HEK293 (cell line): Measurements from ENCODE around the gene GPR132.

Experiments used
- CTCF ChIA-PET: fragments of 350-600 bp; formaldehyde crosslinking; extraction: SDS; loops from one replicate; lab custom pipeline; 2021; ENCODE audit warnings: antibody characterized with exemption; lab: Yijun Ruan, JAX
- POLR2A ChIA-PET: fragments of 300-600 bp; formaldehyde crosslinking; extraction: SDS; loops from one replicate; lab custom pipeline; 2020; ENCODE audit warnings: antibody characterized with exemption, inconsistent platforms; lab: Yijun Ruan, JAX
- H3K27ac ChIP-seq: fragments of 200-500 bp; sonication (Bioruptor generic); 2 replicates; pipeline ENCODE4 v1.5.1; 2014; ENCODE audit warnings: low read depth, low read length, control low read depth, inconsistent platforms; ENCODE audit errors: extremely low read depth
- H3K36me3 ChIP-seq, 2 experiments: fragments of 200-500 bp in 1 of 2; sonication (Bioruptor generic) in 1 of 2; 1 replicate in 1 of 2; 2 replicates in 1 of 2; pipeline ENCODE4 v1.5.1; 2014 to 2017; ENCODE audit warnings: inconsistent platforms in 2 of 2, low read length in 2 of 2; ENCODE audit not compliant: control insufficient read depth in 2 of 2, insufficient read depth in 1 of 2
- H3K4me1 ChIP-seq: fragments of 200-500 bp; sonication (Bioruptor generic); 2 replicates; pipeline ENCODE4 v1.5.1; 2014; ENCODE audit warnings: mild to moderate bottlenecking, low read length, inconsistent platforms; ENCODE audit not compliant: control insufficient read depth, insufficient read depth
- H3K4me3 ChIP-seq: 2 replicates; pipeline ENCODE4 v1.5.1; 2011; ENCODE audit warnings: low read depth, mild to moderate bottlenecking, control low read depth, low read length, moderate library complexity
- H3K9me3 ChIP-seq: fragments of 200-500 bp; sonication (Bioruptor generic); 2 replicates; pipeline ENCODE4 v1.5.1; 2014; ENCODE audit warnings: low read depth, low read length, inconsistent platforms; ENCODE audit not compliant: control insufficient read depth, insufficient read depth
- GLIS2 ChIP-seq: fragments of 450-650 bp; formaldehyde crosslinking; IDR thresholded peaks from 2 replicates; pipeline ENCODE4 v1.5.1; 2016; ENCODE audit warnings: missing biosample characterization, missing genetic modification characterization
- KLF1 ChIP-seq: fragments of 450-650 bp; formaldehyde crosslinking; IDR thresholded peaks from 2 replicates; pipeline ENCODE4 v1.5.1; 2016; ENCODE audit warnings: missing biosample characterization, missing genetic modification characterization
- KLF10 ChIP-seq: fragments of 450-650 bp; IDR thresholded peaks from 2 replicates; pipeline ENCODE4 v1.5.1; 2018; ENCODE audit warnings: missing biosample characterization, mild to moderate bottlenecking, missing genetic modification characterization
- KLF9 ChIP-seq: fragments of 450-650 bp; formaldehyde crosslinking; IDR thresholded peaks from 2 replicates; pipeline ENCODE4 v1.5.1; 2016; ENCODE audit warnings: missing biosample characterization, missing genetic modification characterization, low read depth
- PATZ1 ChIP-seq: fragments of 450-650 bp; formaldehyde crosslinking; IDR thresholded peaks from 2 replicates; pipeline ENCODE4 v1.5.1; 2016; ENCODE audit warnings: missing biosample characterization, missing genetic modification characterization
- PRDM4 ChIP-seq: fragments of 450-650 bp; formaldehyde crosslinking; IDR thresholded peaks from 2 replicates; pipeline ENCODE4 v1.5.1; 2017; ENCODE audit warnings: missing biosample characterization, missing genetic modification characterization
- SP2 ChIP-seq: fragments of 450-650 bp; formaldehyde crosslinking; IDR thresholded peaks from 2 replicates; pipeline ENCODE4 v1.5.1; 2016; ENCODE audit warnings: missing biosample characterization, missing genetic modification characterization
- SP3 ChIP-seq: fragments of 450-650 bp; formaldehyde crosslinking; IDR thresholded peaks from 2 replicates; pipeline ENCODE4 v1.5.1; 2016; ENCODE audit warnings: missing biosample characterization, missing genetic modification characterization
- ZBTB20 ChIP-seq: fragments of 450-650 bp; formaldehyde crosslinking; IDR thresholded peaks from 2 replicates; pipeline ENCODE4 v1.5.1; 2016; ENCODE audit warnings: missing biosample characterization, missing genetic modification characterization
- ZBTB6 ChIP-seq: fragments of 450-650 bp; formaldehyde crosslinking; IDR thresholded peaks from 2 replicates; pipeline ENCODE4 v1.5.1; 2017; ENCODE audit warnings: missing biosample characterization, missing genetic modification characterization
- ZBTB8A ChIP-seq: fragments of 450-650 bp; formaldehyde crosslinking; IDR thresholded peaks from 2 replicates; pipeline ENCODE4 v1.5.1; 2016; ENCODE audit warnings: missing biosample characterization, missing genetic modification characterization
- ZEB2 ChIP-seq: fragments of 450-650 bp; formaldehyde crosslinking; IDR thresholded peaks from 2 replicates; pipeline ENCODE4 v1.5.1; 2016; ENCODE audit warnings: missing biosample characterization, missing genetic modification characterization
- ZFP37 ChIP-seq: fragments of 450-650 bp; formaldehyde crosslinking; IDR thresholded peaks from 2 replicates; pipeline ENCODE4 v1.5.1; 2016; ENCODE audit warnings: missing biosample characterization, missing genetic modification characterization
- ZNF138 ChIP-seq: fragments of 450-650 bp; formaldehyde crosslinking; IDR thresholded peaks from 2 replicates; pipeline ENCODE4 v1.5.1; 2016; ENCODE audit warnings: missing biosample characterization, missing genetic modification characterization, borderline replicate concordance
- ZNF211 ChIP-seq: fragments of 450-650 bp; formaldehyde crosslinking; IDR thresholded peaks from 2 replicates; pipeline ENCODE4 v1.5.1; 2016; ENCODE audit warnings: low read depth, missing biosample characterization, missing genetic modification characterization
- ZNF223 ChIP-seq: fragments of 450-650 bp; formaldehyde crosslinking; IDR thresholded peaks from 2 replicates; pipeline ENCODE4 v1.5.1; 2016; ENCODE audit warnings: missing biosample characterization, missing genetic modification characterization
- ZNF239 ChIP-seq: fragments of 450-650 bp; formaldehyde crosslinking; IDR thresholded peaks from 2 replicates; pipeline ENCODE4 v1.5.1; 2016; ENCODE audit warnings: missing biosample characterization, missing genetic modification characterization
- ZNF350 ChIP-seq: fragments of 450-650 bp; formaldehyde crosslinking; IDR thresholded peaks from 2 replicates; pipeline ENCODE4 v1.5.0; 2017; ENCODE audit warnings: missing biosample characterization, mild to moderate bottlenecking, missing genetic modification characterization
- ZNF449 ChIP-seq: fragments of 450-650 bp; formaldehyde crosslinking; IDR thresholded peaks from 2 replicates; pipeline ENCODE4 v1.5.1; 2017; ENCODE audit warnings: missing biosample characterization, mild to moderate bottlenecking, missing genetic modification characterization, moderate library complexity
- ZNF473 ChIP-seq: fragments of 450-650 bp; formaldehyde crosslinking; IDR thresholded peaks from 2 replicates; pipeline ENCODE4 v1.5.1; 2017; ENCODE audit warnings: missing biosample characterization, missing genetic modification characterization
- ZNF501 ChIP-seq: fragments of 450-650 bp; formaldehyde crosslinking; IDR thresholded peaks from 2 replicates; pipeline ENCODE4 v1.5.1; 2016; ENCODE audit warnings: missing biosample characterization, missing genetic modification characterization
- ZNF561 ChIP-seq: fragments of 450-650 bp; IDR thresholded peaks from 2 replicates; pipeline ENCODE4 v1.5.1; 2018; ENCODE audit warnings: missing biosample characterization, missing genetic modification characterization, borderline replicate concordance
- ZNF610 ChIP-seq: fragments of 450-650 bp; formaldehyde crosslinking; IDR thresholded peaks from 2 replicates; pipeline ENCODE4 v1.5.1; 2016; ENCODE audit warnings: missing biosample characterization, missing genetic modification characterization, borderline replicate concordance
- ZNF626 ChIP-seq: fragments of 450-650 bp; sonication (Bioruptor Pico); formaldehyde crosslinking; IDR thresholded peaks from 2 replicates; pipeline ENCODE4 v1.5.1; 2018; ENCODE audit warnings: missing biosample characterization, missing genetic modification characterization, inconsistent platforms
- ZNF776 ChIP-seq: fragments of 450-650 bp; formaldehyde crosslinking; IDR thresholded peaks from 2 replicates; pipeline ENCODE4 v1.5.0; 2017; ENCODE audit warnings: missing biosample characterization, missing genetic modification characterization, borderline replicate concordance
- ZNF785 ChIP-seq: fragments of 450-650 bp; formaldehyde crosslinking; IDR thresholded peaks from 2 replicates; pipeline ENCODE4 v1.5.1; 2016; ENCODE audit warnings: missing biosample characterization, missing genetic modification characterization
- ZNF830 ChIP-seq: fragments of 450-650 bp; IDR thresholded peaks from 2 replicates; pipeline ENCODE4 v1.5.0; 2018; ENCODE audit warnings: missing biosample characterization, missing genetic modification characterization, low read depth, mild to moderate bottlenecking, moderate library complexity
- TF ChIP-seq, protein P1 (sequence below): fragments of 450-650 bp; formaldehyde crosslinking; IDR thresholded peaks from 2 replicates; pipeline ENCODE4 v1.5.1; 2016; ENCODE audit warnings: missing biosample characterization, missing genetic modification characterization

The GPR132 gene

DNA sequence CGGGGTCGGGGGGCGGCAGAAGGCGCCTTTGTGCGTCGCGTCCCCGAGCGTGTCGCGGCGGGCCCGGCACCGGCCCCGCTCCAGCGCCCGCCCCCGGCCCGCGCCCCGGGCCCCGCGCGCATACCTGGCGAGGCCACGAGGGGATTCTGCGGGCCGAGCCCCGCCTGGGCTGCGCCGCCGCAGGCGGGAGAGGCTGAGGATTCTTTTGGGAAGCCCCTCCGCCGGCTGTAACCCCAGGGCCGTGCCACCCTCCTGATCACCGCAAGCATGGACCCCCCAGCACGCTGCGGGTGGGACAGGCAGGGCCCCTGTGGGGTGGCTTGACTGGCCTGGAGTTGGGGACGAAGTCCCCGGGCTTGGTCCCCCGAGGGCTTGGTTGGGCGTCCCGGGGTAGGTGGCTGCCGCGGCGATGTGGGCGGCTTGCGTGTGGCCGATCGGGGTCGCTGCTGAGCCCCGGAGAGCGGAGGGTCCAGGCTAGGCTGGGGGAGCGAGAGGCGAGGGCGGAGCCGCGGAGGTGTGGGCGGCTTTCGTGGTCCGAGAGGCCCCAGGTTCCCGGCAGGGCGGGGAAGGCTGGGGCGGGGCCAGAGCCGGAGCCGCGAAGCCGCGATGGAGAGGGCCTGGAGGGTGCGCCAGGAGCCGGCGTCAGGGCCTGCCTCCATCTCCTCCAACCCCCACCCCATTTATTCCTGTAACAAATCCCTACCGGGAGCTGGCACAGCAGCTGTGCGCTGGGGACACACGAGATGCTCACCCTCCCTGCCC is 28.4 kb upstream of the GPR132 start:
- Histone ChIP-seq H3K9me3 (no peaks in the 10 kb centered on the region), H3K4me3 (peak overlapping the region; percentile 44), H3K27ac (peak overlapping the region; percentile 78; the same call in 1 of the 2 replicates), H3K36me3 (no peaks in the 10 kb centered on the region), H3K4me1 (peaks cover 3% of the 10 kb centered on the region)
- CTCF ChIA-PET, result interaction anchor here (0.6 to 1.3 kb wide), 6 partner anchors 10 to 258 kb away, joined by 3 to 6 read pairs (median 3); no protein-coding TSS in a partner anchor
- POLR2A ChIA-PET, result interaction anchor here (1.3 kb wide), 1 partner anchor 112 kb away, joined by 3 read pairs; no protein-coding TSS in a partner anchor
- TF ChIP-seq ZNF239 (no peak), PRDM4 (tag by site-specific recombination) (no peak), ZNF211 (no peak), ZBTB8A (tag by site-specific recombination) (peak; percentile 96), ZNF785 (0 out of 2 replicates have a peak, but pooled peaks have one; percentile 28), ZNF449 (tag by site-specific recombination) (peak; percentile 99), ZNF473 (no peak), ZFP37 (0 out of 2 replicates have a peak, but pooled peaks have one; percentile 63), GLIS2 (tag by site-specific recombination) (peak; percentile 99), PATZ1 (peak; percentile 96), ZEB2 (peak; percentile 93), ZBTB6 (peak; percentile 99), ZNF626 (tag by site-specific recombination) (no peak), ZBTB20 (peak; percentile 89; the same call in 1 of the 2 replicates), KLF10 (tag by site-specific recombination) (peak; percentile 39; the same call in 1 of the 2 replicates), ZNF223 (tag by site-specific recombination) (peak; percentile 50; the same call in 1 of the 2 replicates), ZNF350 (no peak), ZNF830 (tag by site-specific recombination) (no peak), ZNF138 (tag by site-specific recombination) (no peak), ZNF561 (tag by site-specific recombination) (peak; percentile 60; the same call in 1 of the 2 replicates), SP3 (tag by site-specific recombination) (peak; percentile 77), KLF9 (tag by site-specific recombination) (peak; percentile 82), SP2 (peak; percentile 82), ZNF501 (tag by site-specific recombination) (0 out of 2 replicates have a peak, but pooled peaks have one; percentile 52), ZNF776 (tag by site-specific recombination) (no peak), KLF1 (tag by site-specific recombination) (peak; percentile 93), ZNF610 (tag by site-specific recombination) (0 out of 2 replicates have a peak, but pooled peaks have one; percentile 11)
- TF ChIP-seq, protein P1, sequence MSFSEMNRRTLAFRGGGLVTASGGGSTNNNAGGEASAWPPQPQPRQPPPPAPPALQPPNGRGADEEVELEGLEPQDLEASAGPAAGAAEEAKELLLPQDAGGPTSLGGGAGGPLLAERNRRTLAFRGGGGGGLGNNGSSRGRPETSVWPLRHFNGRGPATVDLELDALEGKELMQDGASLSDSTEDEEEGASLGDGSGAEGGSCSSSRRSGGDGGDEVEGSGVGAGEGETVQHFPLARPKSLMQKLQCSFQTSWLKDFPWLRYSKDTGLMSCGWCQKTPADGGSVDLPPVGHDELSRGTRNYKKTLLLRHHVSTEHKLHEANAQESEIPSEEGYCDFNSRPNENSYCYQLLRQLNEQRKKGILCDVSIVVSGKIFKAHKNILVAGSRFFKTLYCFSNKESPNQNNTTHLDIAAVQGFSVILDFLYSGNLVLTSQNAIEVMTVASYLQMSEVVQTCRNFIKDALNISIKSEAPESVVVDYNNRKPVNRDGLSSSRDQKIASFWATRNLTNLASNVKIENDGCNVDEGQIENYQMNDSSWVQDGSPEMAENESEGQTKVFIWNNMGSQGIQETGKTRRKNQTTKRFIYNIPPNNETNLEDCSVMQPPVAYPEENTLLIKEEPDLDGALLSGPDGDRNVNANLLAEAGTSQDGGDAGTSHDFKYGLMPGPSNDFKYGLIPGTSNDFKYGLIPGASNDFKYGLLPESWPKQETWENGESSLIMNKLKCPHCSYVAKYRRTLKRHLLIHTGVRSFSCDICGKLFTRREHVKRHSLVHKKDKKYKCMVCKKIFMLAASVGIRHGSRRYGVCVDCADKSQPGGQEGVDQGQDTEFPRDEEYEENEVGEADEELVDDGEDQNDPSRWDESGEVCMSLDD (tag by site-specific recombination), result peak; percentile 96
